ENCODE results near the gene MPPED2. TPM values are rescaled to one million over a fixed set of nuclear protein-coding genes. Genes with fewer than 3 reads are reported as not detected.

Gene MPPED2
- total RNA-seq, 1 donor from 2014 or later = 0.42 TPM

DNA sequence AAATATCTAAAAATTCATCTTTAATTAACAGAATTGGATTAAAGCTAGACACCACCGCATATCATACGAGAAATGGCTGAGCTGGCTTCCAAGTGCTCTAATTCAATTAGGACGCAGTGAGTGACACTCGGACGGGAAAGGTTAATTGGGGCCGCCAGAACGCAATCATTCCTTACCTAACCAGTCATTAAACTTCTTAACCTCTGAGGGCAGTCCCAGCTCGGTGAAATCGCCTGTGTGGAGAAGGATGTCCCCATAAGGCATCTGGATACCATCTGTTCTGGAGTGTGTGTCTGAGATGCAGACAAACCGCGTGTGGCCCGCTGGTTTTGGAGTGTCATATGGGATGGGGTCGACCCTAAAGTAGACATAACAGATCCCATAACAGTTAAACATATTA, 50.3 kb downstream of the MPPED2 start:
- no peak for TF ChIP-seq CTCF (IDR thresholded peaks at IDR 0.05; ENCODE audit: insufficient read depth, low read length, poor library complexity, severe bottlenecking)
- no peak overlapping the region for H3K4me3 ChIP-seq (ENCODE audit: low read depth, low read length)
- H3K36me3 ChIP-seq (ENCODE audit: control insufficient read depth, insufficient read depth, low read length) = no peaks in the 10 kb centered on the region
- DNase-seq (ENCODE audit: low read depth) = no peak
- peaks cover 3% of the 10 kb centered on the region for H3K27me3 ChIP-seq (ENCODE audit: control insufficient read depth, insufficient read depth, low read length)

DNA sequence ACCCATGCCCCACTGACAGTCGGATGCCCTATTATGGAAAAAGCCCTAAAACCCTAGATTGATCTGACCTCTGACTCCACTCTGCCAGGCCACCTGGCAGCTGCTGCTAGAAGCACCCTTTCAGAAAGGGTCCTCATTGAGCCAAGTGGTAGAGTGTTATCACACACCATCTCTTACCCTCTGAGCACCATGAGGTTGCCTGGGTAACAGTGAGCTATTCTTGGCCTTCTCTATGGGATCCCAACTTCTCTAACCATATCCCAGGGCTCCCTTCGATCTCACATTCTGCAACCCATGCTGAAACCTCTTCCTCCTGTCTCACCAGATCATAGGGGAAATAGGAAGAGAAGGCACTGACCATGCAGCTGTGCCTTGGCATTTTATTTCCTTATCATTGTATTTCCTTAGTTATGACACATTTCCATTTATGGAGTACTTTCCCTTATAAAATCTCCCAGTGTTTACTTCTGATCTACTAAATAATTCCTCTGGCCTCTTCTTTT, 52.7 kb downstream of the MPPED2 start:
- no peak for DNase-seq (ENCODE audit: low read depth)
- Histone ChIP-seq H3K4me3 (ENCODE audit: low read depth, low read length) (no peak overlapping the region), H3K27me3 (ENCODE audit: control insufficient read depth, insufficient read depth, low read length) (peaks cover 3% of the 10 kb centered on the region), H3K36me3 (ENCODE audit: control insufficient read depth, insufficient read depth, low read length) (no peaks in the 10 kb centered on the region)
- no peak for TF ChIP-seq CTCF (IDR thresholded peaks at IDR 0.05; ENCODE audit: insufficient read depth, low read length, poor library complexity, severe bottlenecking)

- H3K4me3 ChIP-seq (ENCODE audit: low read depth, low read length) = no peak overlapping the region
- no peak for TF ChIP-seq CTCF (IDR thresholded peaks at IDR 0.05; ENCODE audit: insufficient read depth, low read length, poor library complexity, severe bottlenecking)
- no peaks in the 10 kb centered on the region for H3K36me3 ChIP-seq (ENCODE audit: control insufficient read depth, insufficient read depth, low read length)
- H3K27me3 ChIP-seq (ENCODE audit: control insufficient read depth, insufficient read depth, low read length) = no peaks in the 10 kb centered on the region
- no peak for DNase-seq (ENCODE audit: low read depth)
These were observed 58.6 kb downstream of the MPPED2 start for GRCh38 chr11:30527566-30527965.

- no peak for TF ChIP-seq CTCF (IDR thresholded peaks at IDR 0.05; ENCODE audit: insufficient read depth, low read length, poor library complexity, severe bottlenecking)
- no peak for DNase-seq (ENCODE audit: low read depth)
- no peak overlapping the region for H3K4me3 ChIP-seq (ENCODE audit: low read depth, low read length)
- H3K36me3 ChIP-seq (ENCODE audit: control insufficient read depth, insufficient read depth, low read length) = no peaks in the 10 kb centered on the region
- H3K27me3 ChIP-seq (ENCODE audit: control insufficient read depth, insufficient read depth, low read length) = no peaks in the 10 kb centered on the region
These were observed 59.6 kb downstream of the MPPED2 start for GRCh38 chr11:30526558-30526957.

DNA sequence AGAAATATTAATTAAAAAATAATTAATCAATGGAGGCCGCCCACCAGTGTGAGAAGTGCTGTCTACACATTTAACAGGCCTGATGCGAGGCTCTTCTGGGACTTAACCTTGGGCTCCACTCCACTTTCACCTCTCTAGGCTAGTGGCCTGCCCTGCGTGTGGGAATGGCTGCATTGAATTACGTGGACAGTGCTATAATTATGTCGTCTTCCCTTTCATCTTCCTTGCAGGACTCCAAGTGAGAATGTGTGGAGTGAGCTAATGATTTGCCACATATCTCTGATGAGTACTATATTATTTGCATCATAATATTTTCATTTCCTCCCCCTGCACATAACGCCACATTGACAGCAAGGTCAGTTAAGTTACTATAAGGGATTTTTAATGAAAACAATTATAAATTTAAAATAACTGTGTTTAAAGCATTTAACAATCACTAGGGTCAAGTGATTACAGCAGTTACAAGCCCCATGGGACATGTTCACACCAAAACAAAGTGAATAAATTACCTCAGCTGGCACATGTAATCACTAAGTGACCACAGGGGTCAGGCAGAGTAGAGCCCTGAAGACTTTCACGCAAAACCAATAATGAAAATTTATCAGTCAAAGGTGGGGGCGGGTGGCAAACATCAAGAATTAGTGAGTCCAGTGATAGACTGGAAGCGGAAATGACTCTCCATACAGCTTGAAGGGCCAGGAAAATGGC, 63.5 kb downstream of the MPPED2 start:
- Histone ChIP-seq H3K36me3 (ENCODE audit: control insufficient read depth, insufficient read depth, low read length) (no peaks in the 10 kb centered on the region), H3K4me3 (ENCODE audit: low read depth, low read length) (no peak overlapping the region), H3K27me3 (ENCODE audit: control insufficient read depth, insufficient read depth, low read length) (no peaks in the 10 kb centered on the region)
- no peak for DNase-seq (ENCODE audit: low read depth)
- no peak for TF ChIP-seq CTCF (IDR thresholded peaks at IDR 0.05; ENCODE audit: insufficient read depth, low read length, poor library complexity, severe bottlenecking)
